GM18502 (cell line): ENCODE data around the gene WNT7A.

Experiments
- ATAC-seq: cut with Tn5 transposase; IDR thresholded peaks from one replicate; pipeline ENCODE4 v1.9.1; 2021; ENCODE audit warnings: mild to moderate bottlenecking; ENCODE audit not compliant: unreplicated experiment, poor library complexity

WNT7A gene

GRCh38 chr3:13782501-13782900 is 97.4 kb downstream of the WNT7A start:
- no peak for ATAC-seq

DNA sequence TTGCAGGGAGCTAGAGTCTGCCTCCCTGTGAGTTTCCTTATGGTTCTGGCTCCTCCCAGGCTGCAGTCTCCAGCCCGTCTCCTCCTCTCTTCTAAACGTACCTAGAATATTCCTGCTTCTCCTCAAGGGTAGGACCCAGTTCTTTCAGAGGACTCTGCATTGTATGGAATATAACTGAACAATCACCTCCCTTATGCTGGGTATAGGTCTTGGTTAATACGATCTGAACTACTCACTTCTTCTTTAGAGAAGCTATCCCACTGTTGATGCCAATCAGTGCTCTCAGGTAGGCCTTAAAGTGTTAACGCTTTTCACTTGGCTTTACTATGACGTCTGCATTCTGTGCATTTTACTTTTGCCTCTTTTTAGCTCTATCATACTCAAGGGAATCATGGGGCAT is 98.5 kb downstream of the WNT7A start:
- no peak for ATAC-seq

GRCh38 chr3:13780432-13781176 is 99.3 kb downstream of the WNT7A start:
- no peak for ATAC-seq

- no peak for ATAC-seq
These were observed 103.4 kb downstream of the WNT7A start for GRCh38 chr3:13776253-13777050.

- no peak for ATAC-seq
These were observed 106.8 kb downstream of the WNT7A start for GRCh38 chr3:13772885-13773745.

GRCh38 chr3:13772321-13772745 is 107.5 kb downstream of the WNT7A start:
- no peak for ATAC-seq

GRCh38 chr3:13771496-13771895 is 108.4 kb downstream of the WNT7A start:
- no peak for ATAC-seq

- ATAC-seq = no peak
These were observed 109.4 kb downstream of the WNT7A start for GRCh38 chr3:13770170-13771169.

DNA sequence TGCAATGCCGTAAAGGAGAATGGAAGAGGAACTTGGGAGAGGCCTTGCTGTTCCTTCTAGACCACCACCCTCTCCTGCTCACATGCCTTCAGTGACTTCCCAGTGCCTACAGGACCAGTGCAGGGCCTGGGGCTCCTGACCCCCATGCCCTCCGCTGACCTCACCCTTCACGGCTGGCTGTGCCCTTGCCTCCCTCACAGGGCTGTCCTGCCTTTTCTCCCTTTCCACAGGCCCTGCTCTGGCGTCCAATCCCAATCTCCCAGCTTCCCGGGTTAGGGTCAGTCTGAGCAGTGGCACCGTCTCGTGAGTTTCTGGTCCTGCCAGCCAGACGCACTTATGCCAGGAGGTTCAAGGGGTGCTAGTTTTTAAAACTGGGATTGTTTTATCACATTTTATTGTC is 110.4 kb downstream of the WNT7A start:
- no peak for ATAC-seq

GRCh38 chr3:13768453-13768852 is 111.4 kb downstream of the WNT7A start:
- ATAC-seq = no peak

- ATAC-seq = no peak
These were observed 112.0 kb downstream of the WNT7A start for GRCh38 chr3:13767896-13768295.

- no peak for ATAC-seq
These were observed 112.8 kb downstream of the WNT7A start for GRCh38 chr3:13767030-13767429.
